ENCODE results near the gene CACNA1H. TPM values are rescaled to one million over a fixed set of nuclear protein-coding genes. Genes with fewer than 3 reads are reported as not detected.
"Not testable (repeated sequence)": the region's sequence is repeated elsewhere in the genome, so short reads cannot be mapped to it uniquely, and the experiment has no call there.

The CACNA1H gene
- total and polyA plus RNA-seq, 7 donors, result 0.46 to 181 (median 37.0) TPM

GRCh38 chr16:1182950-1183907 lies 30.3 kb downstream of the CACNA1H start:
- H3K27me3 ChIP-seq, result no peaks in the 10 kb centered on the region
- peak overlapping the region; percentile 89 to 98 (median 96) for H3K27ac ChIP-seq
- WGBS, 2 donors, result 56 to 60% methylated on average over 45 of the region's 45 CpGs
- peaks cover 0 to 9% (median 2%) of the 10 kb centered on the region in 4 donors for H3K36me3 ChIP-seq
- H3K4me1 ChIP-seq, result peaks cover 0 to 79% (median 73%) of the 10 kb centered on the region in 4 donors
- TF ChIP-seq POLR2A (IDR thresholded peaks at IDR 0.05) (no peak), POLR2AphosphoS5 (IDR thresholded peaks at IDR 0.05) (peak in 3 of 4 donors; percentile 14 to 57 (median 18)), CTCF (IDR thresholded peaks at IDR 0.05) (no peak), EP300 (IDR thresholded peaks at IDR 0.05) (peak in 2 of 4 donors; percentile 5 to 7)
- H3K4me3 ChIP-seq, result peak overlapping the region in 3 of 4 donors; percentile 13 to 29 (median 27)
- DNase-seq, result peak; percentile 90
- H3K9me3 ChIP-seq, result no peaks in the 10 kb centered on the region
- intact Hi-C loops (cut with DNase I), result loop anchor here (1.0 kb wide), 1 partner anchor 30 kb away; the partner anchor contains the start of gene CACNA1H

GRCh38 chr16:1184156-1184868 lies 31.4 kb downstream of the CACNA1H start:
- H3K27ac ChIP-seq, result peak overlapping the region; percentile 89 to 98 (median 96)
- no peaks in the 10 kb centered on the region for H3K9me3 ChIP-seq
- peaks cover 0 to 6% (median 2%) of the 10 kb centered on the region in 4 donors for H3K36me3 ChIP-seq
- peak; percentile 86 for DNase-seq
- peaks cover 0 to 76% (median 64%) of the 10 kb centered on the region in 4 donors for H3K4me1 ChIP-seq
- WGBS, 2 donors, result 68 to 80% methylated on average over 26 of the region's 26 CpGs
- intact Hi-C loops (cut with DNase I), result no loop called here
- no peaks in the 10 kb centered on the region for H3K27me3 ChIP-seq
- no peak overlapping the region for H3K4me3 ChIP-seq
- TF ChIP-seq EP300 (IDR thresholded peaks at IDR 0.05) (peak in 1 of 4 donors; percentile 68), CTCF (IDR thresholded peaks at IDR 0.05) (peak; percentile 12 to 60 (median 44)), POLR2A (IDR thresholded peaks at IDR 0.05) (no peak), POLR2AphosphoS5 (IDR thresholded peaks at IDR 0.05) (peak in 3 of 4 donors; percentile 53 to 64 (median 57))

- Histone ChIP-seq H3K36me3 (peaks cover 0 to 6% (median 2%) of the 10 kb centered on the region in 4 donors), H3K27ac (peak overlapping the region; percentile 89 to 98 (median 96)), H3K4me1 (peaks cover 0 to 74% (median 61%) of the 10 kb centered on the region in 4 donors), H3K9me3 (no peaks in the 10 kb centered on the region), H3K4me3 (no peak overlapping the region), H3K27me3 (no peaks in the 10 kb centered on the region)
- intact Hi-C loops (cut with DNase I), result no loop called here
- peak in 1 of 4 donors; percentile 15 for TF ChIP-seq POLR2AphosphoS5 (IDR thresholded peaks at IDR 0.05)
- TF ChIP-seq CTCF (IDR thresholded peaks at IDR 0.05), result no peak
- 96% methylated on average over 18 of the region's 18 CpGs for WGBS, 2 donors
- DNase-seq, result no peak
These were observed 32.1 kb downstream of the CACNA1H start for GRCh38 chr16:1184980-1185379.

GRCh38 chr16:1185460-1186207 lies 32.7 kb downstream of the CACNA1H start:
- H3K9me3 ChIP-seq; H3K36me3 ChIP-seq; intact Hi-C loops (cut with DNase I); H3K27me3 ChIP-seq; H3K4me3 ChIP-seq; DNase-seq: not testable (repeated sequence)
- WGBS, 2 donors, result 83 to 92% methylated on average over 74 to 86 of the region's 86 CpGs
- Histone ChIP-seq H3K27ac (peak overlapping the region; percentile 89 to 98 (median 96)), H3K4me1 (peaks cover 0 to 74% (median 61%) of the 10 kb centered on the region in 4 donors)
